ENCODE data around the gene FFAR2. TPM values are rescaled to one million over a fixed set of nuclear protein-coding genes. Genes with fewer than 3 reads are reported as not detected.

Gene FFAR2
- total RNA-seq (2021) = not detected in 2 replicates
- long read RNA-seq = 0 reads

DNA sequence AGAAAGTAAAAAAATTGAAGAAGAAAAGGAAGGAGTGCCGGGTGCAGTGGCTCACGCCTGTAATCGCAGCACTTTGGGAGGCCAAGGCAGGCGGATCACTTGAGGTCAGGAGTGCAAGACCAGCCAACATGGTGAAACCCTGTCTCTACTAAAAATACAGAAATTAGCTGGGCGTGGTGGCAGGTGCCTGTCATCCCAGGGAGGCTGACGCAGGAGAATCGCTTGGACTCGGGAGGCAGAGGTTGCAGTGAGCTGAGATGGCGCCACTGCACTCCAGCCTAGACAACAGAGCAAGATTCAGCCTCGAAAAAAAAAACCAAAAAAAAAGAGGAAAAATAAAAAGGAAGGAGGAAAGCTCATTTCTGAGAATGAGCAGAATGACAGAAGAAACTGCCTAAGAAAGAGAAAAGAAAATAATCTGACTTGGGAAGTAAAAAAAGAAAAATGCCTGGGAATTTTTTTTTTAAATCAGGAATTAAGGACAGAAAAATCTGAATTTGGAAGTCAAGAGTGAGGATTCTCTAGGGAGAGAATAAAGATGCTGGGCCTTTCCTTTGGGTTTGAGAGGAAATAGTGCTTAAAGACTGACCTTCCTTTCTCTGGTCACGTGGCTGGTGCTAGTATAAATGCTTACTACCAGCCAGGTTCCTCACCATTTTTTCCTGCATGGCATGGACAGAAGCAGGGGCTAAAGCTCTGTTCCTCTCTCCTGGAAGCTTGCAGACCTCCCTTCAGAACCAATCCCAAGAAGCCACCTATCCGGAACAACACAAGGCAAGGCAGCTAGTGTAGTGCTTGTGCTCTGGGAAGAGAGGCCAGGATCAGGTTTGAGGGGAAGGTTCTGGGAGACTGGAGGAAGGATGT lies at the start of gene FFAR2:
FFAR2 (plus strand) TSS at position 652 of the 864 bp plus-strand sequence. CDS start 1,458 bp downstream, outside the sequence.
- Histone ChIP-seq H3K23ac (ENCODE audit: insufficient read length, low read depth, low read length) (no peak within 1 kb of the TSS), H4K8ac (replicated peaks; ENCODE audit: insufficient read length, low read depth, low read length) (no peak within 1 kb of the TSS), H4K91ac (ENCODE audit: insufficient read length, low read depth, low read length) (no peak within 1 kb of the TSS), H2BK20ac (ENCODE audit: low read depth, low read length, poor library complexity, severe bottlenecking) (no peak within 1 kb of the TSS), H2AFZ (ENCODE audit: low read length) (no peak within 1 kb of the TSS), H3K4me1 (ENCODE audit: insufficient read depth, low read length) (no peaks in the 10 kb centered on the region), H3K23me2 (ENCODE audit: insufficient read length, low read depth, low read length, poor library complexity, severe bottlenecking) (no peaks in the 10 kb centered on the region), H3K79me1 (ENCODE audit: insufficient read depth, low read depth, low read length, poor library complexity, severe bottlenecking) (no peaks in the 10 kb centered on the region), H2AK5ac (ENCODE audit: insufficient read length, low read length) (no peak within 1 kb of the TSS), H3K56ac (ENCODE audit: insufficient read length, low read depth, low read length) (no peak within 1 kb of the TSS), H3K14ac (ENCODE audit: insufficient read depth, low read length) (no peak within 1 kb of the TSS; the same call in 1 of the 2 replicates), H2BK120ac (ENCODE audit: low read depth, low read length, poor library complexity, severe bottlenecking) (no peak within 1 kb of the TSS), H3K4ac (ENCODE audit: low read depth, low read length) (no peak within 1 kb of the TSS), H3K27ac (ENCODE audit: insufficient read length, low read depth, low read length) (no peak within 1 kb of the TSS), H3K9me3 (ENCODE audit: control insufficient read depth, low read depth, low read length) (no peaks in the 10 kb centered on the region), H2BK12ac (ENCODE audit: insufficient read length, low read depth, low read length) (no peak within 1 kb of the TSS), H2BK15ac (ENCODE audit: low read depth, low read length) (no peak within 1 kb of the TSS), H3K9ac (ENCODE audit: extremely low read depth, insufficient read length, low read length) (no peak within 1 kb of the TSS), H3K79me2 (ENCODE audit: insufficient read depth, low read length) (no peaks in the 10 kb centered on the region), H3K18ac (ENCODE audit: insufficient read length, low read depth, low read length) (no peak within 1 kb of the TSS), H4K20me1 (ENCODE audit: control insufficient read depth, insufficient read depth, insufficient read length) (peaks cover 2% of the 10 kb centered on the region), H2BK5ac (ENCODE audit: insufficient read length, low read length) (no peak within 1 kb of the TSS), H3T11ph (ENCODE audit: low read length) (no peak within 1 kb of the TSS), H3K27me3 (ENCODE audit: insufficient read depth, low read length) (no peaks in the 10 kb centered on the region), H4K5ac (ENCODE audit: insufficient read length, low read depth, low read length) (no peak within 1 kb of the TSS), H3K4me2 (ENCODE audit: insufficient read depth, insufficient read length, low read length) (no peak within 1 kb of the TSS)
- no peak for TF ChIP-seq CTCF (conservative IDR thresholded peaks at IDR 0.05)
- no peaks in the 10 kb centered on the region for H3K9me3 Mint-ChIP-seq
- H3K36me3 Mint-ChIP-seq (ENCODE audit: insufficient read depth in 1 of 3, low read depth in 3 of 3) = no peaks in the 10 kb centered on the region
- DNase-seq = no peak
- peaks cover 43% of the 10 kb centered on the region for H3K27me3 Mint-ChIP-seq (ENCODE audit: low read depth)
- no peak within 1 kb of the TSS for H3K4me3 Mint-ChIP-seq
- WGBS (ENCODE audit: extremely low coverage, insufficient read length, low lambda C conversion rate) = no CpG with 5 or more reads among the region's 12 CpGs
- no peak within 1 kb of the TSS; a peak in 1 of 7 replicates for H3K27ac Mint-ChIP-seq
- H3K4me1 Mint-ChIP-seq = peaks cover 22 to 24% of the 10 kb centered on the region in 2 experiments

Data from H9 (cell line).